Measurements from ENCODE around the gene TM2D1.

TM2D1 gene

DNA sequence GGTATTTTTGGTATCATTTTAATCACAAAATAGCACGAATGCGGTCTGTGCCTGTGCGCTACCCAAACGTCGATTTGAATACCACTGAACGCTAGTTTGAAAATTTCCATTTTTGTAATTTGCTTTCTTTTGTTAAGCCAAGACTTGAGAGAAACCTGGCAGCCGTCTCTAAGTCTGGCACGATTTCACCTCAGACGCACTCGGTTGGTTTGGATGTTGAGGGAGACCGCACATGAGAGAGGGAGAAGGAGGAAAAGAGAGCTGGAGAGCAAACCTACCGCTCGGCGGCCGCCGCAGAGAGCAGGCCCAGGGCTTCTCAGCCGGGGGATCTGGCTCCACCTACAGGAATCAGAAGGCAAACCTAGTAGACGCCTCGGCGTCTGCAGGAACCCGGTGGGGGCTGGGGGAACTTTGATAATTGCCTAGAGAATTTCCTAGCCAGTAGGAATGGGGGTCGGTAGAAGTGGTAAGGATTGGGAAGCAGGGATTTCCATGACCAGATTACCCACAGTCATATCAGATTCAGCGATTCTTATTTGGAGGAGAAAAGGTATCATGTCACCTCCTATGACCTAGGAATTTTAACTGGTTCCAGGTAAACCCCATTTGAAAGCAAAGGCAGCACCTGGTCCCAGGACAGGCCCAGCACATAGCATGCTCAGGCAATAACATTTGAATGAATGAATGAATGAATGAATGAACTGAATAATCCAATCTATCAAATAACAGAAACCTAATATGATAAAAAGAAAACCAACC lies 83.2 kb downstream of the TM2D1 start:
- peak; percentile 43 for DNase-seq

- DNase-seq: no peak
These were observed 84.1 kb downstream of the TM2D1 start for GRCh38 chr1:61640531-61641530.

GRCh38 chr1:61639608-61640336 lies 85.2 kb downstream of the TM2D1 start:
- no peak for DNase-seq

DNA sequence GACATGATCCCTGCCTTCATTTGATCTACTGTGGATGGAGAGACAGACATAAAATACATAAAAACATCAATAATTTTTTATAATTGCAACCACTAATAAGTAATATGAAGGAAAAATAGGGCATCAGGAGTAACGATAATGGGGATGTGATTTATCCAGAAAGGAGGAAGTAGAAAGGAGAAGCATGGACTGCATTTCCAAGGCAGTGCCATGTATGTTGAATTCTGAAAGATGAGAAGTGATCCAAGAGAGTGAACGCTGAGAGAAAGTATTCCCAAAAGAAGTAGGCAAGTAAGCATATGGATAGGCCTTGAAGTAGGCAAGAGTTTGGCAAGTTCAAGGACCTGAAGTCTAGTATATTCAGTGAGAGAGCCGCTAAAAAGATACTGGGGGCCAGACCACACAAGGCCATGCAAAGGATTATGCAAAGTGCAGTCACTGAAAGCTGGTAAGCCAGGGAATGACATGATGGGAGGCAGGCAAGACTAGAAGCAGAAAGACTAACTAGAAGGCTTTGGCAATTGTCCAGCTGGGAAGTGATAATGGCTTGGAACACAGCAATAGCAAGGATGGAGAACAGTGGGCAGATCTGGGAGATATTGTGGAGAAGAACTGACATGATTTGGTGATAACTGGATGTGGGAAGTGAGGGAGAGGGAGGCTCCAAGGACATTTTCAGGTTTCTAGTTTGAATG lies 85.9 kb downstream of the TM2D1 start:
- DNase-seq: no peak

DNA sequence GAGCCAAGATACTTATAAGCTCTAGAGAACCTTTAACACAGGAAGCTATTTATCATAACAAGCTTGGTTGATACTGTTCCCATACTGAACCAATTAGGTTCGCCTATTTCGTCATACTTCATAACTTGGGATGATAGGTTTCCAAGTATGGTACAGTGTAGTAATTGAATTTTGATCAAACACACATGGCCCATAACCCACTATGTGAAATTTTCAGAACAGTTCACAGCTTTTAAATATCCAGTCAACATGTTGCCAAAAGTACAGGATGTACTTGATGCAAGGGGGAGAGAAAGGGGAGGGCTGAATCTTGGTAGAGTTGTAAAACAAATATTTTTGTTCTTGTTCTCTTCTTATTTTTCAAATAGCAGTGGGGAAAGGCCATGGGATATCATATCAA lies 86.6 kb downstream of the TM2D1 start:
- DNase-seq: no peak

- no peak for DNase-seq
These were observed 87.5 kb downstream of the TM2D1 start for GRCh38 chr1:61637470-61637869.

- DNase-seq: no peak
These were observed 88.1 kb downstream of the TM2D1 start for GRCh38 chr1:61636814-61637213.

DNA sequence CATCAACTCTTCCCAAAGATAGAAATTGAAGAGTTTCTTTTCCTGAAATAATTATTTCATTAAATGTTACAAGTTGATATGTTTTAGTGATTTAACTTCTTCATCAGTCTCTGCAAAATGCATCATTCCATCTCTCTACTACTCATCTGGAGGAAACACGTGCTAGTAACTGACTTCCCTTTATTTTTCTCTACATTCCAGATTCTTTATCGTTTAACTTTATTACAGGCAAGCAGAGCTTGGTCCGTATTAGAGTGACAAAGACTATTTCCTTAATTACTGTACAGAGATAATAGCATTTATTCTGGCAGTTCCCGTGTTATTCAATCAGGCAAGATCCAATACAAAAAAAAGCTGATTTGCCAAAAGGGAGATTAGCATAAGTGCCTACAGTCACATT lies 88.6 kb downstream of the TM2D1 start:
- no peak for DNase-seq

GRCh38 chr1:61635557-61635956 lies 89.4 kb downstream of the TM2D1 start:
- no peak for DNase-seq

DNA sequence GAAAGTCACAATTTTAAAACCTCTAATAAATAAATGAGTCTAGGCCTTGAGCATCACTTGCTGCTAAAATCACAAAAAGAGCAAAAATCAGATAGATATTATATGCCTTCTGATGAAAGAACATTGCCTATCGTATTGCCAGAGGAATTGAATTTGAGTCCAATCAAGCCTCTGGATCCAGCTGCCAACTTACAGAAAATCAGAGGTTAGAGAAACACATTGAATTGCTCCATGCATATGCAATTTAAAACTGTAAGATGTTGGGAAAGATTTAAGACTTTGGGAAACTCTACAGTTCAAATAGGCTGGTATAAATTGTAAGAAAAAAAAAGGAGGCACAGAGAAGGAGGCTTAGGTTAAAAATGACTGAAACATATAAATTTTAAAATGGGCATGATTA lies 93.5 kb downstream of the TM2D1 start:
- DNase-seq: no peak
